K562 (cell line): ENCODE results near the gene CMIP. TPM values are rescaled to one million over a fixed set of nuclear protein-coding genes. Genes with fewer than 3 reads are reported as not detected.

Experiments
- ATAC-seq: fragments of 200-7000 bp; cut with Tn5 transposase; 3 replicates; pipeline ENCODE4 v1.9.1; 2020; ENCODE audit warnings: moderate library complexity
- BruUV-seq: library from RNA; stranded (reverse); fragments of 400-500 nt; replicated peaks from 2 replicates; lab custom pipeline; 2021; lab: Mats Ljungman, UMichigan
- CTCF ChIA-PET: fragments of 300-600 bp; formaldehyde crosslinking; extraction: SDS; loops from one replicate; lab custom pipeline; 2021; ENCODE audit warnings: low intra/inter-chr PET ratio; lab: Yijun Ruan, JAX
- POLR2A ChIA-PET: fragments of 300-600, 350-650 bp; sonication (Branson Sonifier 250); formaldehyde crosslinking; extraction: SDS; loops from one replicate; lab custom pipeline; 2021; ENCODE audit warnings: antibody characterized with exemption, inconsistent platforms; lab: Yijun Ruan, JAX
- DNase-seq, 4 experiments: peaks; one replicate each; pipeline versions ENCODE4 v3.0.0 to v3.0.0-alpha.2; 2011 to 2018; ENCODE audit warnings: low spot score in 3 of 4, mixed read lengths in 3 of 4; ENCODE audit errors: extremely low read depth in 1 of 4
- FAIRE-seq: peaks from 2 replicates; lab custom pipeline; 2011; peaks lifted over from hg19 to GRCh38; lab: Jason Lieb, UNC
- H2AFZ ChIP-seq: 2 replicates; pipeline ENCODE4 v1.6.0; 2011; ENCODE audit warnings: low read depth, low read length, control low read depth, inconsistent platforms
- H3K27ac ChIP-seq: fragments of 200-600 bp; 3 replicates; pipeline ENCODE4 v1.8.0; 2011; ENCODE audit warnings: low read depth, mild to moderate bottlenecking, control low read depth, inconsistent platforms, low read length, moderate library complexity, mixed read lengths; ENCODE audit errors: extremely low read depth
- H3K27me3 ChIP-seq, 2 experiments: fragments of 300-600 bp in 1 of 2; 2 replicates in 1 of 2; 3 replicates in 1 of 2; pipeline versions ENCODE4 v1.6.0 to v1.8.0; 2011; ENCODE audit warnings: inconsistent platforms in 2 of 2, low read length in 2 of 2, mild to moderate bottlenecking in 1 of 2, mixed read lengths in 1 of 2, moderate library complexity in 1 of 2; ENCODE audit not compliant: control insufficient read depth in 2 of 2, insufficient read depth in 2 of 2
- H3K36me3 ChIP-seq: fragments of 300-600 bp; 3 replicates; pipeline ENCODE4 v1.8.0; 2011; ENCODE audit warnings: mild to moderate bottlenecking, low read length, inconsistent platforms; ENCODE audit not compliant: control insufficient read depth, insufficient read depth
- H3K4me1 ChIP-seq, 2 experiments: fragments of 200-600 bp in 1 of 2; replicated peaks in 1 of 2; 2 replicates in 1 of 2; 3 replicates in 1 of 2; pipeline versions ENCODE4 v1.5.1 to v1.8.0; 2011; ENCODE audit warnings: inconsistent platforms in 2 of 2, low read length in 2 of 2, mild to moderate bottlenecking in 1 of 2, mixed read lengths in 1 of 2, moderate library complexity in 1 of 2; ENCODE audit not compliant: control insufficient read depth in 2 of 2, insufficient read depth in 2 of 2
- H3K4me2 ChIP-seq: 2 replicates; pipeline ENCODE4 v1.6.1; 2011; ENCODE audit warnings: low read length, control low read depth, inconsistent platforms, mixed read lengths; ENCODE audit not compliant: insufficient read depth
- H3K4me3 ChIP-seq: fragments of 200-600 bp; sonication (generic), shearing (Covaris generic); 2 replicates; pipeline ENCODE4 v1.5.1; 2016; ENCODE audit warnings: control low read depth, inconsistent platforms
- H3K79me2 ChIP-seq: fragments of 200-600 bp; 3 replicates; pipeline ENCODE4 v1.8.0; 2011; ENCODE audit warnings: low read length, inconsistent platforms; ENCODE audit not compliant: control insufficient read depth, insufficient read depth
- H3K9ac ChIP-seq, 2 experiments: 2 replicates each; pipeline versions ENCODE4 v1.6.0 to v1.6.1; 2011; ENCODE audit warnings: low read depth in 2 of 2, low read length in 2 of 2, control low read depth in 1 of 2, inconsistent platforms in 1 of 2, mild to moderate bottlenecking in 1 of 2, mixed read lengths in 1 of 2; ENCODE audit not compliant: insufficient read depth in 1 of 2
- H3K9me1 ChIP-seq: one replicate; pipeline ENCODE4 v1.6.0; 2011; ENCODE audit warnings: inconsistent platforms, mild to moderate bottlenecking, low read length, moderate library complexity; ENCODE audit not compliant: control insufficient read depth, insufficient read depth
- H3K9me3 ChIP-seq: replicated peaks from 2 replicates; pipeline ENCODE4 v1.5.1; 2011; ENCODE audit warnings: low read depth, low read length, inconsistent platforms; ENCODE audit not compliant: control insufficient read depth, insufficient read depth
- H4K20me1 ChIP-seq: replicated peaks from 2 replicates; pipeline ENCODE4 v1.6.1; 2011; ENCODE audit warnings: low read length, inconsistent platforms, mixed read lengths; ENCODE audit not compliant: control insufficient read depth, insufficient read depth
- ATF7 ChIP-seq: fragments of 450-650 bp; IDR thresholded peaks from 2 replicates; pipeline ENCODE4 v1.7.1; 2014; ENCODE audit warnings: mild to moderate bottlenecking, moderate library complexity
- CBFA2T3 ChIP-seq: fragments of 450-650 bp; IDR thresholded peaks from 2 replicates; pipeline ENCODE4 v1.6.1; 2017
- FOXA3 ChIP-seq, 2 experiments: fragments of 450-650 bp in 1 of 2; sonication (generic) in 1 of 2; formaldehyde crosslinking; IDR thresholded peaks in 1 of 2; conservative IDR thresholded peaks in 1 of 2; 2 replicates each; pipeline versions ENCODE4 v1.4.0 to v1.8.0; 2020 to 2022; ENCODE audit warnings: mild to moderate bottlenecking in 2 of 2, missing genetic modification reagents in 1 of 2
- IFI16 ChIP-seq: fragments of 250-450 bp; sonication (Bioruptor Pico); IDR thresholded peaks from 2 replicates; pipeline ENCODE4 v2.1.2; 2022; ENCODE audit warnings: mild to moderate bottlenecking, inconsistent platforms
- JUN ChIP-seq, 2 experiments: sonication (generic) in 1 of 2; formaldehyde crosslinking in 1 of 2; IDR thresholded peaks; 2 replicates each; pipeline versions ENCODE4 v1.6.1 to v1.8.0; 2012 to 2022; ENCODE audit warnings: borderline replicate concordance in 2 of 2, mild to moderate bottlenecking in 2 of 2, improper control_type of control experiment in 1 of 2, low read depth in 1 of 2, low read length in 1 of 2, missing genetic modification reagents in 1 of 2
- MAZ ChIP-seq, 2 experiments: fragments of 450-650 bp in 1 of 2; sonication (generic) in 1 of 2; formaldehyde crosslinking; IDR thresholded peaks in 1 of 2; conservative IDR thresholded peaks in 1 of 2; 2 replicates each; pipeline versions ENCODE4 v1.4.0 to v1.5.0; 2020; ENCODE audit warnings: mild to moderate bottlenecking in 1 of 2, missing genetic modification reagents in 1 of 2
- MYC ChIP-seq, 2 experiments: fragments of 250-450 bp in 1 of 2; sonication (Bioruptor Pico) in 1 of 2; IDR thresholded peaks; 2 replicates each; pipeline versions ENCODE4 v1.5.1 to v1.6.1; 2012 to 2021; ENCODE audit warnings: low read depth in 2 of 2, borderline replicate concordance in 1 of 2, improper control_type of control experiment in 1 of 2, low read length in 1 of 2, mild to moderate bottlenecking in 1 of 2, moderate library complexity in 1 of 2
- PCBP2 ChIP-seq: fragments of 200-400 bp; formaldehyde crosslinking; IDR thresholded peaks from 2 replicates; pipeline ENCODE4 v1.6.1; 2018; ENCODE audit warnings: low read length, low read depth, mild to moderate bottlenecking, moderate library complexity; ENCODE audit not compliant: poor library complexity, severe bottlenecking
- SMC3 ChIP-seq: conservative IDR thresholded peaks from 2 replicates; pipeline ENCODE4 v1.6.1; 2011; ENCODE audit warnings: low read depth, low read length, improper control_type of control experiment; ENCODE audit not compliant: insufficient read depth
- TBL1XR1 ChIP-seq, 2 experiments: IDR thresholded peaks; 2 replicates each; pipeline ENCODE4 v1.6.1; 2012; ENCODE audit warnings: improper control_type of control experiment in 2 of 2, low read length in 2 of 2, mild to moderate bottlenecking in 1 of 2
- ZFX ChIP-seq: sonication (generic); formaldehyde crosslinking; IDR thresholded peaks from 2 replicates; pipeline ENCODE4 v1.8.0; 2022; ENCODE audit warnings: mild to moderate bottlenecking, missing genetic modification reagents, moderate library complexity
- ZNF398 ChIP-seq: fragments of 250-450 bp; sonication (Bioruptor Pico); IDR thresholded peaks from 2 replicates; pipeline ENCODE4 v1.8.0; 2021; ENCODE audit warnings: moderate library complexity, mild to moderate bottlenecking, inconsistent platforms
- ZNF740 ChIP-seq, 3 experiments: fragments of 200-800 bp in 1 of 3; sonication (Bioruptor generic) in 1 of 3; sonication (generic) in 1 of 3; formaldehyde crosslinking in 1 of 3; IDR thresholded peaks; 2 replicates each; pipeline versions ENCODE4 v1.6.1 to v1.8.0; 2016 to 2022; ENCODE audit warnings: mild to moderate bottlenecking in 2 of 3, missing compliant biosample characterization in 2 of 3, missing genetic modification characterization in 2 of 3, missing genetic modification reagents in 1 of 3
- WGBS: fragments of 100-300 bp; shearing (Covaris generic); methylation state at CpG from one replicate; pipeline ENCODE4 v1.1.6; 2016; ENCODE audit warnings: low coverage, mixed read lengths; ENCODE audit not compliant: insufficient coverage; ENCODE audit errors: missing lambda C conversion rate; 5-methylcytosine and 5-hydroxymethylcytosine counted together
- in situ Hi-C: fragments of 300-500 bp; cut with MboI; formaldehyde crosslinking; loops from 4 replicates; pipeline ENCODE4 v1.15.0; 2018; ENCODE audit warnings: inconsistent platforms, mixed read lengths
- intact Hi-C: fragments of 100-400 bp; cut with micrococcal nuclease; formaldehyde crosslinking; loops from 2 replicates; pipeline ENCODE4 v1.14.2; 2022
- polyA plus RNA-seq, 8 experiments: library from polyadenylated mRNA; depleted of rRNA in 4 of 8; stranded (reverse) in 5 of 8; unstranded in 3 of 8; fragments of >200 nt; fragmentation: Nextera tagmentation in 2 of 8; fragmentation: Illumina TruSeq in 1 of 8; extraction: Ambion mirVana in 2 of 8; extraction: Trizol in 1 of 8; gene quantifications; 2 replicates each; pipeline versions ENCODE4 v1.2.1 to v1.2.3, GENCODE V29; 2011 to 2014; ENCODE audit warnings: inconsistent platforms in 1 of 8, missing spikeins in 1 of 8
- total RNA-seq, 7 experiments: library from RNA; depleted of rRNA in 6 of 7; stranded (reverse); fragments of >200 nt in 6 of 7; fragmentation: Illumina TruSeq in 2 of 7; extraction: Trizol in 2 of 7; gene quantifications; 2 replicates each; pipeline versions ENCODE4 v1.2.1 to v1.2.3, GENCODE V29; 2011 to 2021; ENCODE audit warnings: low replicate concordance in 1 of 7

Gene CMIP
- total and polyA plus RNA-seq, 9 of the 15 experiments (the other 6 are each of a cell fraction or from before 2014, with no cell fraction given) = 0.94 to 82.5 (median 10.3) TPM

GRCh38 chr16:81738783-81739496 lies 294.3 kb downstream of the CMIP start:
- Histone ChIP-seq H3K36me3 (no peaks in the 10 kb centered on the region), H2AFZ (peak overlapping the region; percentile 78), H3K27me3 (peaks cover 0 to 4% of the 10 kb centered on the region in 2 experiments; a peak in 1 of 5 replicates), H3K27ac (no peak overlapping the region), H3K4me1 (peaks cover 17 to 18% of the 10 kb centered on the region in 2 experiments), H3K9me1 (no peaks in the 10 kb centered on the region), H3K9me3 (no peaks in the 10 kb centered on the region), H4K20me1 (no peaks in the 10 kb centered on the region; the same call in 1 of the 2 replicates), H3K79me2 (no peaks in the 10 kb centered on the region), H3K4me3 (no peak overlapping the region), H3K4me2 (0 out of 2 replicates have a peak overlapping the region, but pooled peaks have one; percentile 14), H3K9ac (peak overlapping the region in 1 of 2 experiments; percentile 32; a peak in 1 of 4 replicates)
- ChIA-PET CTCF (interaction anchor here (0.6 to 3.0 kb wide), 5 partner anchors 116 to 934 kb away, joined by 3 to 31 read pairs (median 10); no protein-coding TSS in a partner anchor), POLR2A (interaction anchor here (0.6 kb wide), 3 partner anchors 225 to 367 kb away, joined by 3 to 4 read pairs (median 4); no protein-coding TSS in a partner anchor)
- 41% methylated on average over 18 of the region's 18 CpGs for WGBS
- FAIRE-seq (peak; percentile 19), DNase-seq (peak; percentile 53 to 64 (median 59)), ATAC-seq (peak; percentile 66)
- BruUV-seq = no TSS peak
- in situ Hi-C loops = loop anchor here (25.0 kb wide), 2 partner anchors 727 to 1202 kb away; partner anchors contain the start of genes CENPN, CMC2 and DYNLRB2
- intact Hi-C loops = loop anchor here (5.0 kb wide), 4 partner anchors 337 to 812 kb away; no protein-coding TSS in a partner anchor
- TF ChIP-seq CBFA2T3 (0 out of 2 replicates have a peak, but pooled peaks have one; percentile 42), FOXA3 (CRISPR knock-in tag; conservative IDR thresholded peaks at IDR 0.05 in 1 of 2, IDR thresholded peaks at IDR 0.05 in 1 of 2) (no peak), ZNF740 (CRISPR knock-in tag; IDR thresholded peaks at IDR 0.05) (no peak), ZNF740 (tag; IDR thresholded peaks at IDR 0.05) (no peak), MAZ (CRISPR knock-in tag; conservative IDR thresholded peaks at IDR 0.05 in 1 of 2, IDR thresholded peaks at IDR 0.05 in 1 of 2) (peak; percentile 28 to 51; a peak in 1 of 4 replicates), PCBP2 (no peak), IFI16 (CRISPR knock-in tag) (no peak), JUN (IDR thresholded peaks at IDR 0.05; ENCODE audit: borderline replicate concordance, low read depth, low read length) (no peak), JUN (CRISPR knock-in tag; IDR thresholded peaks at IDR 0.05; ENCODE audit: borderline replicate concordance) (no peak), TBL1XR1 (IDR thresholded peaks at IDR 0.05; ENCODE audit: low read length in 2 of 2) (peak in 1 of 2 experiments; percentile 29; a peak in 1 of 4 replicates), ATF7 (no peak), MYC (IDR thresholded peaks at IDR 0.05; ENCODE audit: low read depth, low read length) (no peak), MYC (CRISPR knock-in tag; IDR thresholded peaks at IDR 0.05; ENCODE audit: borderline replicate concordance, low read depth) (no peak), ZNF398 (no peak), ZFX (CRISPR knock-in tag) (peak; percentile 57), SMC3 (no peak)
